ENCODE results near the gene NR1D2. TPM values are rescaled to one million over a fixed set of nuclear protein-coding genes. Genes with fewer than 3 reads are reported as not detected.

Gene NR1D2
- total RNA-seq, 1 experiment from 2014 or later: 66.0 TPM

- Histone ChIP-seq H3K27me3 (ENCODE audit: insufficient read depth, low read depth) (no peaks in the 10 kb centered on the region), H3K4me3 (no peak overlapping the region), H3K9me3 (ENCODE audit: insufficient read depth, low read depth) (no peaks in the 10 kb centered on the region; the same call in 1 of the 2 replicates), H3K79me2 (ENCODE audit: low read depth) (peaks cover 68% of the 10 kb centered on the region), H4K20me1 (ENCODE audit: insufficient read depth) (no peaks in the 10 kb centered on the region), H3F3A (ENCODE audit: insufficient read depth, low read depth) (peaks cover 40% of the 10 kb centered on the region), H3K36me3 (ENCODE audit: low read depth) (peaks cover 75% of the 10 kb centered on the region), H3K9me2 (ENCODE audit: insufficient read depth) (no peaks in the 10 kb centered on the region), H3K4me2 (no peak overlapping the region), H3K4me1 (replicated peaks; ENCODE audit: insufficient read depth) (peaks cover 28% of the 10 kb centered on the region), H2AFZ (no peak overlapping the region), H3K27ac (no peak overlapping the region)
- intact Hi-C loops (cut with micrococcal nuclease; ENCODE audit: unreplicated experiment): no loop called here
- BruUV-seq (replicated peaks): no TSS peak
- DNase-seq: no peak
- ChIA-PET POLR2A (ENCODE audit: unreplicated experiment) (no interaction called here), CTCF (no interaction called here)
- TF ChIP-seq EZH2 (IDR thresholded peaks at IDR 0.05; ENCODE audit: low read depth) (no peak), CTCF (conservative IDR thresholded peaks at IDR 0.05) (no peak)
Measured at GRCh38 chr3:23966328-23966727, 21.2 kb downstream of the NR1D2 start.

GRCh38 chr3:23968463-23969184, 23.5 kb downstream of the NR1D2 start:
- H3K27ac ChIP-seq: peak overlapping the region; percentile 51
- BruUV-seq (replicated peaks): no TSS peak
- TF ChIP-seq EZH2 (IDR thresholded peaks at IDR 0.05; ENCODE audit: low read depth) (no peak), CTCF (conservative IDR thresholded peaks at IDR 0.05) (no peak)
- ChIA-PET CTCF (interaction anchor here (0.6 kb wide), 1 partner anchor 8 kb away, joined by 4 read pairs; no protein-coding TSS in a partner anchor), POLR2A (ENCODE audit: unreplicated experiment) (no interaction called here)
- peak in 1 of 2 experiments; percentile 71 for DNase-seq
- peaks cover 25% of the 10 kb centered on the region for H3F3A ChIP-seq (ENCODE audit: insufficient read depth, low read depth)
- H3K36me3 ChIP-seq (ENCODE audit: low read depth): peaks cover 73% of the 10 kb centered on the region
- H3K4me1 ChIP-seq (replicated peaks; ENCODE audit: insufficient read depth): peaks cover 17% of the 10 kb centered on the region
- H3K4me2 ChIP-seq: no peak overlapping the region
- H3K79me2 ChIP-seq (ENCODE audit: low read depth): peaks cover 49% of the 10 kb centered on the region
- no peaks in the 10 kb centered on the region for H3K9me2 ChIP-seq (ENCODE audit: insufficient read depth)
- intact Hi-C loops (cut with micrococcal nuclease; ENCODE audit: unreplicated experiment): no loop called here
- H3K27me3 ChIP-seq (ENCODE audit: insufficient read depth, low read depth): no peaks in the 10 kb centered on the region
- no peaks in the 10 kb centered on the region; the same call in 1 of the 2 replicates for H3K9me3 ChIP-seq (ENCODE audit: insufficient read depth, low read depth)
- H4K20me1 ChIP-seq (ENCODE audit: insufficient read depth): no peaks in the 10 kb centered on the region
- H2AFZ ChIP-seq: no peak overlapping the region
- H3K4me3 ChIP-seq: no peak overlapping the region

- intact Hi-C loops (cut with micrococcal nuclease; ENCODE audit: unreplicated experiment): no loop called here
- Histone ChIP-seq H4K20me1 (ENCODE audit: insufficient read depth) (no peaks in the 10 kb centered on the region), H3K4me3 (no peak overlapping the region), H3K4me1 (replicated peaks; ENCODE audit: insufficient read depth) (peaks cover 9% of the 10 kb centered on the region), H3K27ac (no peak overlapping the region), H2AFZ (no peak overlapping the region), H3K79me2 (ENCODE audit: low read depth) (peaks cover 41% of the 10 kb centered on the region), H3K9me3 (ENCODE audit: insufficient read depth, low read depth) (no peaks in the 10 kb centered on the region; the same call in 1 of the 2 replicates), H3K9me2 (ENCODE audit: insufficient read depth) (no peaks in the 10 kb centered on the region), H3K4me2 (no peak overlapping the region), H3F3A (ENCODE audit: insufficient read depth, low read depth) (peaks cover 18% of the 10 kb centered on the region), H3K36me3 (ENCODE audit: low read depth) (peaks cover 69% of the 10 kb centered on the region), H3K27me3 (ENCODE audit: insufficient read depth, low read depth) (no peaks in the 10 kb centered on the region)
- no TSS peak for BruUV-seq (replicated peaks)
- ChIA-PET POLR2A (ENCODE audit: unreplicated experiment) (interaction anchor here (0.7 kb wide), 1 partner anchor 53 kb away, joined by 7 read pairs; the partner anchor contains the start of genes NKIRAS1 and RPL15), CTCF (no interaction called here)
- no peak for TF ChIP-seq CTCF (conservative IDR thresholded peaks at IDR 0.05)
- TF ChIP-seq EZH2 (IDR thresholded peaks at IDR 0.05; ENCODE audit: low read depth): no peak
- DNase-seq: no peak
Measured at GRCh38 chr3:23969393-23969792, 24.3 kb downstream of the NR1D2 start.
